ENCODE data around the gene ZNRD2.

ZNRD2 gene

GRCh38 chr11:65590240-65590738, 20.0 kb downstream of the ZNRD2 start:
- no peak for DNase-seq

GRCh38 chr11:65591939-65592857, 21.9 kb downstream of the ZNRD2 start:
- DNase-seq, result no peak

GRCh38 chr11:65592858-65593517, 22.7 kb downstream of the ZNRD2 start:
- no peak for DNase-seq

- no peak for DNase-seq
Measured at GRCh38 chr11:65593518-65594414, 23.5 kb downstream of the ZNRD2 start.

GRCh38 chr11:65595131-65595530, 24.9 kb downstream of the ZNRD2 start:
- DNase-seq, result no peak

- no peak for DNase-seq
Measured at GRCh38 chr11:65595543-65596281, 25.4 kb downstream of the ZNRD2 start, which contains the start of gene KCNK7. TSS of gene KCNK7 (minus strand) at chr11:65595800. CDS start at chr11:65595772, 28 bp downstream.

- no peak for DNase-seq
Measured at GRCh38 chr11:65596520-65596919, 26.2 kb downstream of the ZNRD2 start.

- DNase-seq, result no peak
Measured at GRCh38 chr11:65598258-65598699, 28.0 kb downstream of the ZNRD2 start.

GRCh38 chr11:65599216-65599954, 29.1 kb downstream of the ZNRD2 start:
- DNase-seq, result no peak

- no peak for DNase-seq
Measured at GRCh38 chr11:65599955-65600246, 29.6 kb downstream of the ZNRD2 start.

- DNase-seq, result no peak
Measured at GRCh38 chr11:65604258-65604657, 34.0 kb downstream of the ZNRD2 start.

- DNase-seq, result no peak
Measured at GRCh38 chr11:65606876-65607613, 36.8 kb downstream of the ZNRD2 start.

- DNase-seq, result no peak
Measured at GRCh38 chr11:65607614-65608426, 37.5 kb downstream of the ZNRD2 start.

GRCh38 chr11:65609229-65609628, 39.0 kb downstream of the ZNRD2 start:
- DNase-seq, result no peak

- DNase-seq, result no peak
Measured at GRCh38 chr11:65609665-65610064, 39.4 kb downstream of the ZNRD2 start.

GRCh38 chr11:65610404-65610803, 40.1 kb downstream of the ZNRD2 start:
- DNase-seq, result no peak

- DNase-seq, result no peak
Measured at GRCh38 chr11:65611028-65611757, 40.9 kb downstream of the ZNRD2 start.

- no peak for DNase-seq
Measured at GRCh38 chr11:65611758-65612603, 41.7 kb downstream of the ZNRD2 start.

Data from activated effector memory CD4-positive, alpha-beta T cell treated with Interleukin-2 at 50 U/mL for 16 hours (primary cell).